ENCODE results near the gene AKT1.
"Not testable (repeated sequence)": the region's sequence is repeated elsewhere in the genome, so short reads cannot be mapped to it uniquely, and the experiment has no call there.

The AKT1 gene

DNA sequence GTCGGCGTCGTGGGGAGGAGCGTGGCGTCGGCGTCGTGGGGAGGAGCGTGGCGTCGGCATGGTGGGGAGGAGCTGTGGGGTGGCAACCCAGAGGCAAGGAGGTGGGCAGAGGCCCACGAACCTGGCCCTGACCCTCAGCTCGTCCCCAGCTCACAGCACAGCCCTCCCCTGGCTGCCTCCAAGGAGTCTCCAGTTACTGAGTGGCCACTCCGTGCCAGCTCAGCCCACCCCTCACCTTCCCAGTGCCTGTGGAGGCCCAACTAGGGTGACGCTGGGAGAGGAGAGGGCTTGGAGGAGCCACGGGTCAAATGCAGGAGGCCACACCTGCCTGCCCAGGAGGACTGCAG, 65.7 kb downstream of the AKT1 start:
- Histone ChIP-seq H3K4me1 (ENCODE audit: low read depth, poor library complexity, severe bottlenecking) (no peaks in the 10 kb centered on the region), H3K36me3 (ENCODE audit: insufficient read depth) (no peaks in the 10 kb centered on the region), H4K20me1 (ENCODE audit: insufficient read depth) (no peaks in the 10 kb centered on the region), H3K4me3 (IDR thresholded peaks at IDR 0.05; ENCODE audit: insufficient read depth, low read depth, low read length) (no peak overlapping the region), H3K79me2 (ENCODE audit: insufficient read depth, low read depth) (no peaks in the 10 kb centered on the region), H3K9ac (no peak overlapping the region), H3K4me2 (no peak overlapping the region), H3K27me3 (ENCODE audit: insufficient read depth, low read depth) (peaks cover 12% of the 10 kb centered on the region; the same call in 1 of the 2 replicates), H3K27ac (no peak overlapping the region), H2AFZ (ENCODE audit: low read depth) (no peak overlapping the region)
- TF ChIP-seq, protein P1, sequence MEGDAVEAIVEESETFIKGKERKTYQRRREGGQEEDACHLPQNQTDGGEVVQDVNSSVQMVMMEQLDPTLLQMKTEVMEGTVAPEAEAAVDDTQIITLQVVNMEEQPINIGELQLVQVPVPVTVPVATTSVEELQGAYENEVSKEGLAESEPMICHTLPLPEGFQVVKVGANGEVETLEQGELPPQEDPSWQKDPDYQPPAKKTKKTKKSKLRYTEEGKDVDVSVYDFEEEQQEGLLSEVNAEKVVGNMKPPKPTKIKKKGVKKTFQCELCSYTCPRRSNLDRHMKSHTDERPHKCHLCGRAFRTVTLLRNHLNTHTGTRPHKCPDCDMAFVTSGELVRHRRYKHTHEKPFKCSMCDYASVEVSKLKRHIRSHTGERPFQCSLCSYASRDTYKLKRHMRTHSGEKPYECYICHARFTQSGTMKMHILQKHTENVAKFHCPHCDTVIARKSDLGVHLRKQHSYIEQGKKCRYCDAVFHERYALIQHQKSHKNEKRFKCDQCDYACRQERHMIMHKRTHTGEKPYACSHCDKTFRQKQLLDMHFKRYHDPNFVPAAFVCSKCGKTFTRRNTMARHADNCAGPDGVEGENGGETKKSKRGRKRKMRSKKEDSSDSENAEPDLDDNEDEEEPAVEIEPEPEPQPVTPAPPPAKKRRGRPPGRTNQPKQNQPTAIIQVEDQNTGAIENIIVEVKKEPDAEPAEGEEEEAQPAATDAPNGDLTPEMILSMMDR (conservative IDR thresholded peaks at IDR 0.05; ENCODE audit: low read depth, low read length), result no peak

DNA sequence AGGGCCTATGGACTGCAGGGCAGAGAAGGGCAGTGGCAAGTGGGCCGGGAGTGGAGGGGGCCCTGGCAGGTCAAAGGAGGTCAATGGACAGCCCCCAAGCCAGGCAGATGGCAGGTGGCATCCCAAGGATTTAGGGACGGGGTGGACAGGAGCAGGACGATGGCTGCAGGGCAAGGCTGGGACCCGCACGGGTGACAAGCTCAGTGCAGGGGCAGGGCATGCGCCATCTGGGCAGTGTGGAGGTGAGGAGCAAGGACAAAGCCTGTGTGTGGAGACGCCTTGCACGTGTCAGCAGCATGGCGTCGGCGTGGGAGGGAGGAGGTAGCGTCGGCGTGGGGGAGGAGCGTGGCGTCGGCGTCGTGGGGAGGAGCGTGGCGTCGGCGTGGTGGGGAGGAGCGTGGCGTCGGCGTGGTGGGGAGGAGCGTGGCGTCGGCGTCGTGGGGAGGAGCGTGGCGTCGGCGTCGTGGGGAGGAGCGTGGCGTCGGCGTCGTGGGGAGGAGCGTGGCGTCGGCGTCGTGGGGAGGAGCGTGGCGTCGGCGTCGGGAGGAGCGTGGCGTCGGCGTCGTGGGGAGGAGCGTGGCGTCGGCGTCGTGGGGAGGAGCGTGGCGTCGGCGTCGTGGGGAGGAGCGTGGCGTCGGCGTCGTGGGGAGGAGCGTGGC, 66.2 kb downstream of the AKT1 start:
- not testable (repeated sequence) for H3K4me2 ChIP-seq; H3K79me2 ChIP-seq (ENCODE audit: insufficient read depth, low read depth); H3K4me1 ChIP-seq (ENCODE audit: low read depth, poor library complexity, severe bottlenecking); H3K9ac ChIP-seq; H3K27ac ChIP-seq; H2AFZ ChIP-seq (ENCODE audit: low read depth); H4K20me1 ChIP-seq (ENCODE audit: insufficient read depth); H3K4me3 ChIP-seq (IDR thresholded peaks at IDR 0.05; ENCODE audit: insufficient read depth, low read depth, low read length); H3K36me3 ChIP-seq (ENCODE audit: insufficient read depth)
- peaks cover 12% of the 10 kb centered on the region; the same call in 1 of the 2 replicates for H3K27me3 ChIP-seq (ENCODE audit: insufficient read depth, low read depth)

DNA sequence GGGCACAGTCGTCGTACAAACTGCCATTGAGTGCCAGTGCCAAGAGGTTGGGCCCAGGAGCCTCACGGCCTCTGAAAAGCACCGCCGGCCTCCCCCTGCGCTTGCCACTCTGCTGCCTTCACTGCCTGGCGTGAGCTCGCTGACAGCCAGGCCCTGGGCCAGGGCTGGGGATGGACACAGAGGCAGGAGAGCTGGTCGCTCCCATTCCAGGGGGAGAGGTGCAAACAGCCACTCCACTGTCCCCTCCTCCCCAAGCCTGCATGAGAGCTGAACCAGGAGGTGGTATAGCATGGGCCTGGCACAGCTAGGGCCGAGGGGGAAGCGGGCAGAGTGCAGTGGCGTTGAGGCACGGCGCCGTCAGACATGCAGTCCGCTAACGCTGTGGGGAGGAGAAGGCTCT, 66.9 kb downstream of the AKT1 start:
- Histone ChIP-seq H3K4me3 (IDR thresholded peaks at IDR 0.05; ENCODE audit: insufficient read depth, low read depth, low read length) (no peak overlapping the region), H3K36me3 (ENCODE audit: insufficient read depth) (no peaks in the 10 kb centered on the region), H3K4me1 (ENCODE audit: low read depth, poor library complexity, severe bottlenecking) (no peaks in the 10 kb centered on the region), H3K27ac (no peak overlapping the region), H4K20me1 (ENCODE audit: insufficient read depth) (no peaks in the 10 kb centered on the region), H3K79me2 (ENCODE audit: insufficient read depth, low read depth) (no peaks in the 10 kb centered on the region), H2AFZ (ENCODE audit: low read depth) (no peak overlapping the region), H3K9ac (no peak overlapping the region), H3K4me2 (no peak overlapping the region), H3K27me3 (ENCODE audit: insufficient read depth, low read depth) (peaks cover 8% of the 10 kb centered on the region; the same call in 1 of the 2 replicates)
- TF ChIP-seq, protein P1 (conservative IDR thresholded peaks at IDR 0.05; ENCODE audit: low read depth, low read length), result no peak

DNA sequence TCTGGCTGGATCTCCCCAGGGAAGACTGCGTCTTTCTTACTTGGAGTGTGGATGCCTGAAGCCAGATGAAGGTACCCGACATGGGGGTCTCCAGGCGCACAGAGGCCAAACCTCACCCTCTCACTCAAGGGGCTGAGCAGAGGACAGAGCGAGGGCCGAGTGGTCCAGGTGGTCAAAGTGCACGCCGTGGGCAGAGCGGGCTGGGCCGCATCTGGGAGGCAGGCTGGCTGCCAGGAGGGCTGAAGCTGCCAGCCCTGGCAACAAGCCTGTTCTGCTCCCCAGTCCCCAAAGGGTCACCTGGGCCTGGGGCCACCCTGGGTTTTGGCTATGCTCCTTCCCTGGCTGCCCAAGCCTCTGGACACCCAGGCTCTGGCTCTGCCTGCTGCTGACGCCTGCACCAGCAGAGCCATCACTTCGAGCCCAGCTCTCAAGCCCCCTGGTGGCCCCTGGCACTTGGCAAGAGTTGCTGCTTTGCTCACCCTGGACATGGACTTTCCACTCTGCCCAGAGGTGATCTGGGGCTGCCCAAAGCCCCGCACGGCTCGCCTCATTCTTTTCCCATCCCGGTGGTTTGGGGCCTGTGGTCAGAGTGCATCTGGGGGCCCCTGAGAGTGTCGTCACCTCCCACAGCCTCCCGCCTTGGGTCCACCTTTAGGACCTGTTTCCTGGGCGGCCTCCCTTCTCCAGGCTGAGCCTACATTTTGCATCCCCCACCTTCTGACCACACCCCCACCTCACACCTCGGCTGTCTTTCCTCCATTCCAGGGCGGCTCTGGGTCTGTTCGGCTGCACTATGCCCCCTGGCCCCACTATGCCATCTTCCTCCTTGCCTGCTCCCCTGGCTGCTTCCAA, 68.7 kb downstream of the AKT1 start:
- Histone ChIP-seq H3K9ac (no peak overlapping the region), H3K4me2 (no peak overlapping the region), H2AFZ (ENCODE audit: low read depth) (no peak overlapping the region), H3K4me1 (ENCODE audit: low read depth, poor library complexity, severe bottlenecking) (no peaks in the 10 kb centered on the region), H3K27ac (no peak overlapping the region), H3K36me3 (ENCODE audit: insufficient read depth) (no peaks in the 10 kb centered on the region), H3K79me2 (ENCODE audit: insufficient read depth, low read depth) (no peaks in the 10 kb centered on the region), H3K27me3 (ENCODE audit: insufficient read depth, low read depth) (peaks cover 8% of the 10 kb centered on the region; the same call in 1 of the 2 replicates), H4K20me1 (ENCODE audit: insufficient read depth) (no peaks in the 10 kb centered on the region), H3K4me3 (IDR thresholded peaks at IDR 0.05; ENCODE audit: insufficient read depth, low read depth, low read length) (no peak overlapping the region)
- TF ChIP-seq, protein P1 (conservative IDR thresholded peaks at IDR 0.05; ENCODE audit: low read depth, low read length), result no peak

All from KMS-11 (cell line).